IPS-18a (cell line): Measurements from ENCODE around the gene PLK4.
"Not testable (repeated sequence)": the region's sequence is repeated elsewhere in the genome, so short reads cannot be mapped to it uniquely, and the experiment has no call there.

Source experiments
- H3K27ac ChIP-seq: one replicate; pipeline ENCODE4 v1.5.1; 2013; ENCODE audit warnings: low read length
- H3K27me3 ChIP-seq: one replicate; pipeline ENCODE4 v1.6.1; 2013; ENCODE audit warnings: mild to moderate bottlenecking, low read length; ENCODE audit not compliant: control insufficient read depth, insufficient read depth
- H3K36me3 ChIP-seq: one replicate; pipeline ENCODE4 v1.6.1; 2013; ENCODE audit warnings: low read depth, low read length; ENCODE audit not compliant: control insufficient read depth
- H3K4me1 ChIP-seq: one replicate; pipeline ENCODE4 v1.6.1; 2013; ENCODE audit warnings: low read depth, low read length; ENCODE audit not compliant: control insufficient read depth
- H3K4me3 ChIP-seq: one replicate; pipeline ENCODE4 v1.5.1; 2013; ENCODE audit warnings: low read length
- H3K9ac ChIP-seq: one replicate; pipeline ENCODE4 v1.6.1; 2013; ENCODE audit warnings: mild to moderate bottlenecking, low read length, moderate library complexity
- H3K9me3 ChIP-seq: one replicate; pipeline ENCODE4 v1.6.1; 2013; ENCODE audit warnings: low read depth, low read length; ENCODE audit not compliant: control insufficient read depth

Gene PLK4

DNA sequence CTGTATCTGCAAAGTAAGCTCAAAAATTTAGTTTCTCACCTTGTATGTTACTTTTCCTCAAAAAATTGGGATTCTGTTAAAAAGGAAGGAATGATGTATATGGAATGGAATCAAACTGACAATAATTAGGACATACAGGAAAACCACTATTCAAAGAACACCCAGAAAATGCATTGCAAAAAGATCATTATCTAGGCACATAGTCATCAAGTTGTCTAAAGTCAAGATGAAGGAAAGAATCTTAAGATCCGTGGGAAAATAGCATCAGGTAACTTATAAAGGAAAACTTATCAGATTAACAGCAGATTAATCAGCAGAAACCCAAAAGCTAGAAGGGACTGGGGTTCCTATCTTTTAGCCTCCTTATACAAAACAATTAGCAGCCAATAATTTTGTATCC is 23.1 kb upstream of the PLK4 start:
- peaks cover 11% of the 10 kb centered on the region for H3K4me1 ChIP-seq
- H3K9me3 ChIP-seq, result no peaks in the 10 kb centered on the region
- no peaks in the 10 kb centered on the region for H3K36me3 ChIP-seq
- H3K27me3 ChIP-seq, result no peaks in the 10 kb centered on the region
- H3K4me3 ChIP-seq, result no peak overlapping the region
- no peak overlapping the region for H3K27ac ChIP-seq
- no peak overlapping the region for H3K9ac ChIP-seq

DNA sequence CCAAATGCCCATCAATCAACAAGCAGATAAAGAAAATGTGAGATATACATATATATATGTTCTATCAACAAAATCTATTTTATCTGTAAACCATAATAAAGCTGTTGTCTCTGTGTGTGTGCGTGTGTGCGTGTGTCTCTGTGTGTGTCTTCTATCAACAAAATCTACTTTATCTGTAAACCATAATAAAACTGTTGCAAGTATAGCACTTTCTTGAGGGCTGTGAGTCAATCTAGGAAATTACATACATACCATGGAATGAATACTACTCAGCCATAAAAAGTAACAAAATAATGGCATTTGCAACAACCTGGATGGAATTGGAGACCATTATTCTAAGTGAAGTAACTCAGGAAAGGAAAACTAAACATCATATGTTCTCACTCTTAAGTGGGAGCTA is 12.5 kb upstream of the PLK4 start:
- Histone ChIP-seq H3K27me3 (no peaks in the 10 kb centered on the region), H3K9me3 (no peaks in the 10 kb centered on the region), H3K27ac (no peak overlapping the region), H3K36me3 (no peaks in the 10 kb centered on the region), H3K4me3 (no peak overlapping the region), H3K4me1 (no peaks in the 10 kb centered on the region), H3K9ac (no peak overlapping the region)

DNA sequence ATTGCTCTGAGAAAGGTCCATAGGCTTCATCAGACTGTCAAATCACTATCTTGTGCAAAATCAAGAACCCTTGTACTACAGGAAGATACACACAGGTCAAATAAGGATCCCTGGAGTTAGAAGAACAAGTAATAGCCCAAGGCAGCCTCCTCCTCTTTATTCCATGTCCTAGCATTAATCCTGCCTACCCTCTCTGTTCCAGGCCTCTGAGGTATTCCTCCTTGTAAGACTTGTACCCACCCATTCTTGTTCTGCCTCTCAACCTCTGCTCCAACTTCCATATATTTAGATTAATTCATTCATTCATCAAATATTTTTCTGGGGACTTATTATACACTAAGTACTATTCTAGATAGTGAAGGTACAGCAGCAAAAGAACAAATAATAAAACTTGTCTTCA is 10.4 kb upstream of the PLK4 start:
- no peaks in the 10 kb centered on the region for H3K9me3 ChIP-seq
- H3K27me3 ChIP-seq, result no peaks in the 10 kb centered on the region
- no peaks in the 10 kb centered on the region for H3K36me3 ChIP-seq
- no peaks in the 10 kb centered on the region for H3K4me1 ChIP-seq
- H3K9ac ChIP-seq, result no peak overlapping the region
- H3K27ac ChIP-seq, result no peak overlapping the region
- no peak overlapping the region for H3K4me3 ChIP-seq

DNA sequence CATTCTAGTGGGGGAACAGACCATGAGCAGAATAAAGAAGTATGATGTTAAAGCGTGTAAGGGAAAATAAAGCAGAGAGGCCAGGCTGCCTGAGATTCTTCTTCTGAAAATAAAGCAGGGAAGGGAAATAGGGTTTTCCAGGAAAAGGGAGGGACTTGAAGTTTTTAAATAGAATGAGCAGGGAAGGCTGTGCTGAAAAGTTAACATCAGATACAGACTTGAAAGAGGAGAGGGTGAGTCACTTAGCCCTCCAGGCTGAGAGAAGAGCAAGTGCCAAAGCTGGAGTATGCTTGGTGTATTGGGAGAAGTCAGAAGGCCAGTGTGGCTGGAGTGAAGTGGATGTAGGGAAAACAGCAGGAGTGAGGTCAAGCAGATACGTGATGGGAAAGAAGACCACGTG is 10.0 kb upstream of the PLK4 start:
- H3K36me3 ChIP-seq, result no peaks in the 10 kb centered on the region
- no peaks in the 10 kb centered on the region for H3K4me1 ChIP-seq
- no peak overlapping the region for H3K27ac ChIP-seq
- no peak overlapping the region for H3K4me3 ChIP-seq
- H3K9ac ChIP-seq, result no peak overlapping the region
- no peaks in the 10 kb centered on the region for H3K9me3 ChIP-seq
- no peaks in the 10 kb centered on the region for H3K27me3 ChIP-seq

DNA sequence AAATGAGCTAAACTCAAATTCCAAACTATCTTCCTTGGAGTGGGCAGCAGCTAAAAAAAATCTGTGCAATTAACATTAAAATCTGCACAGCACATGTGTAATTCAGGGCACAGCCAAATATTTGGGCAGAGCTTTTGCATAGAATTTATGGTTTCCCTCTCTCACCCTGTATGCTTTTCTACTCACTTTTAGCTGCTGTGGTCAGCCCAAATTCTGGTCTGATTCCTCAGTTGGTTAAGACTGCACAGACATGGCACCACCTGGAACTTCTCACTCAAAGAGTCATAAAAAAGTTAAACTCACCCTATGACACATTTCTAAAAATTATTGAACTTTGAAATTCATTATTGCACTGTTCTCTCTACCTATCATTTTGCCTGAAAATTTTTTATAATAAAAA is 4.9 kb upstream of the PLK4 start:
- Histone ChIP-seq H3K4me1 (no peaks in the 10 kb centered on the region), H3K9ac (no peak overlapping the region), H3K27me3 (no peaks in the 10 kb centered on the region), H3K36me3 (no peaks in the 10 kb centered on the region), H3K27ac (no peak overlapping the region), H3K4me3 (no peak overlapping the region), H3K9me3 (no peaks in the 10 kb centered on the region)

DNA sequence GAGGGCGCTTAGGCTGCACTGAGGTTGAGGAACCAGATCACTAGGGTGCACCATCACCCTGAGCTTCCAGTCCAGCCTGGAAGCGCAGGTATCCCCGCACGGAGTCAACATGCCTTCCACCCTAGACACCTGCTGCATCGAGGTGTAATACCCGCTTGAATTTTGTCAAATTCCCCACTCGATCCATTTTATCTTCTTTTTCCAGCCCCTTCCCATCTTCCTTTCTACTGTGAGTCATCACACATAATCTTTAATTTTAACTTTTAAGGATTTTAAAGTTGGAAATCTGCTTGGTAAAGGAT is 821 bp downstream of the PLK4 start:
- peak overlapping the region; percentile 78 for H3K4me3 ChIP-seq
- peaks cover 5% of the 10 kb centered on the region for H3K4me1 ChIP-seq
- no peaks in the 10 kb centered on the region for H3K27me3 ChIP-seq
- peak overlapping the region; percentile 96 for H3K9ac ChIP-seq
- H3K27ac ChIP-seq, result peak overlapping the region; percentile 6
- H3K9me3 ChIP-seq, result no peaks in the 10 kb centered on the region
- peaks cover 39% of the 10 kb centered on the region for H3K36me3 ChIP-seq

DNA sequence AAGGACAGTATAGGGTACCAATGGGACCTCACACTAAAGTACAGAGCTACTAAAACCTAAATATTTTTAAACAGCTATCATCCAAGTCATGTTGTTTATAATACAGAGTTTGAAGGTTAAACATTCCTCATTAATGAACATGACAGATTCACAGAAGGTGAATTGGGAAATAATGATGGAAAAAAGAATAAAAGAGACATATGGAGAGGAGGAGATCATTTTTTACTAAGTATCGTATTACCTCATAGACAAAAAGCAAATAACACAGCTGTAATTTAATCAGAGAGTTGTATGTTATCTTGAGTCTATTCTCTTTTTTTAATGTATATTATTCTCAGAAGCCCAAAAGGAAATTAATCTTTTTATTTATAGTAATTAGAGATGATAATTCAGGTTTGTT is 7.9 kb downstream of the PLK4 start:
- Histone ChIP-seq H3K27ac (no peak overlapping the region), H3K27me3 (no peaks in the 10 kb centered on the region), H3K9ac (no peak overlapping the region), H3K36me3 (peaks cover 91% of the 10 kb centered on the region), H3K4me1 (no peaks in the 10 kb centered on the region), H3K4me3 (no peak overlapping the region), H3K9me3 (no peaks in the 10 kb centered on the region)

DNA sequence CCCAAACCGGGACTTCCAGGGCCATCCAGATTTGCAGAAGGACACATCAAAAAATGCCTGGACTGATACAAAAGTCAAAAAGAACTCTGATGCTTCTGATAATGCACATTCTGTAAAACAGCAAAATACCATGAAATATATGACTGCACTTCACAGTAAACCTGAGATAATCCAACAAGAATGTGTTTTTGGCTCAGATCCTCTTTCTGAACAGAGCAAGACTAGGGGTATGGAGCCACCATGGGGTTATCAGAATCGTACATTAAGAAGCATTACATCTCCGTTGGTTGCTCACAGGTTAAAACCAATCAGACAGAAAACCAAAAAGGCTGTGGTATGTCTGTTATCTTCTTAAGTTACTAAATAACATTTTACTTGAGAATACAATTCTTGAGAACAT is 9.2 kb downstream of the PLK4 start:
- Histone ChIP-seq H3K27ac (no peak overlapping the region), H3K4me1 (no peaks in the 10 kb centered on the region), H3K27me3 (no peaks in the 10 kb centered on the region), H3K36me3 (peaks cover 90% of the 10 kb centered on the region), H3K9me3 (no peaks in the 10 kb centered on the region), H3K9ac (no peak overlapping the region), H3K4me3 (no peak overlapping the region)

DNA sequence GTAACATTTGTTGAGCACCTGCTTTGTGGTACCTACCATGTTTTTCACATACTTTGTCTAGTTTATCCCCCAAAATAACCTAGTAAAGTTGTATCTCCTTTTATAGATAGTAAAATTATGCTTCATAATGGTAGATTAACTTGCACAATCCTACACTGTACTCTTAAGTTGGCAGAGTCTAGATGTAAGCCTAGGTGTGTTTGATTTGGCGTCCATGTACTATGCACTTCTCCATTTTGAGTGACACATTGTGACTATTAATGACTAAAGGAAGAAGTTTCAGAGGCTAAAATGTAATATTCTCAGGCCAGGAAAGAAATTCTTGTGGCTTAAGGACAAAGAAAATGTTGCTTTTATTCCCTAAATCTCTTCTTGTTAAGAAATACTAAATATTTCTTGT is 15.4 kb downstream of the PLK4 start:
- Histone ChIP-seq H3K4me3 (no peak overlapping the region), H3K36me3 (peaks cover 67% of the 10 kb centered on the region), H3K9ac (no peak overlapping the region), H3K9me3 (no peaks in the 10 kb centered on the region), H3K4me1 (no peaks in the 10 kb centered on the region), H3K27me3 (no peaks in the 10 kb centered on the region), H3K27ac (no peak overlapping the region)

DNA sequence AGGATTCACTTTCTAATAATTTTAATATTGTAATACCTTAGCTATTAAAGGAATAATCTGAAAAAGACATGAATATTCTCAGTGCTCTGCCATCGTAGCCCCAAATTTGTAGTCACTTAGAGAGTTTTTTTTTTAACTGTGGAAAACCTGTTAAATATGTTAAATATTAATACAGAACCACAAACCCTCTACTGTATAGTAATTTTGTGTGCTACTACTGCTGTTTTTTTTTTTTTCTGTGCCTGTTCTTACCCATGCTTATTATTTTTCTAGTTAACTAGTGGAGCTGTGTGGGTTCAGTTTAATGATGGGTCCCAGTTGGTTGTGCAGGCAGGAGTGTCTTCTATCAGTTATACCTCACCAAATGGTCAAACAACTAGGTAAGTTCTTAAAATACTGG is 15.8 kb downstream of the PLK4 start:
- Histone ChIP-seq H3K9me3 (no peaks in the 10 kb centered on the region), H3K4me1 (no peaks in the 10 kb centered on the region), H3K9ac (no peak overlapping the region), H3K36me3 (peaks cover 65% of the 10 kb centered on the region), H3K27me3 (no peaks in the 10 kb centered on the region), H3K27ac (no peak overlapping the region), H3K4me3 (no peak overlapping the region)

DNA sequence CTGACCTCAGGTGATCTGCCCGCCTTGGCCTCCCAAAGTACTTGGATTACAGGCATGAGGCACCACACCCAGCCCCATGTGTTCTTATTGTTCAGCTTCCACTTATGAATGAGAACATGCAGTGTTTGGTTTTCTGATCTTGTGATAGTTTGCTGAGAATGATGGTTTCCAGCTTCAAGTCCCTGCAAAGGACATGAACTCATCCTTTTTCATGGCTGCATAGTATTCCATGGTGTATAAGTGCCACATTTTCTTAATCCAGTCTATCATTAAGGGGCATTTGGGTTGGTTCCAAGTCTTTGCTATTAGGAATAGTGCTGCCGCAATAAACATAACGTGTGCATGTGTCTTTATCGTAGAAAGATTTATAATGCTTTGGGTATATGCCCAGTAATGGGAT is 19.0 kb downstream of the PLK4 start:
- H3K4me1 ChIP-seq, H3K9ac ChIP-seq, H3K4me3 ChIP-seq, H3K27ac ChIP-seq, H3K27me3 ChIP-seq, H3K9me3 ChIP-seq: not testable (repeated sequence)
- H3K36me3 ChIP-seq, result peaks cover 36% of the 10 kb centered on the region

DNA sequence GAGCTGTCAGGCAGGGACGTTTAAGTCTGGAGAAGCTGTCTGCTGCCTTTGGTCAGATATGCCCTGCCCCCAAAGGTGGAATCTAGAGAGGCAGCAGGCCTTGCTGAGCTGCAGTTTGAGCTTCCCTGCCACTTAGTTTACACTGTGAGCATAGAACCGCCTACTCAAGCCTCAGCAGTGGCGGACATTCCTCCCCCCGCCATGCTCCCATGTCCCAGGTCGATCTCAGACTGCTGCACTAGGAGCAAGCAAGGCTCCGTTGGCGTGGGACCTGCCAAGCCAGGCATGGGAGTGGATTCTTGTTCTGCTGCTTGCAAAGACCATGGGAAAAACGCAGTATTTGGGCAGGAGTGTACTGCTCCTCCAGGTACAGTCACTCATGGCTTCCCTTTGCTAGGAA is 24.3 kb downstream of the PLK4 start:
- Histone ChIP-seq H3K9me3 (no peaks in the 10 kb centered on the region), H3K9ac (no peak overlapping the region), H3K4me1 (no peaks in the 10 kb centered on the region), H3K36me3 (no peaks in the 10 kb centered on the region), H3K27ac (no peak overlapping the region), H3K27me3 (no peaks in the 10 kb centered on the region), H3K4me3 (no peak overlapping the region)

DNA sequence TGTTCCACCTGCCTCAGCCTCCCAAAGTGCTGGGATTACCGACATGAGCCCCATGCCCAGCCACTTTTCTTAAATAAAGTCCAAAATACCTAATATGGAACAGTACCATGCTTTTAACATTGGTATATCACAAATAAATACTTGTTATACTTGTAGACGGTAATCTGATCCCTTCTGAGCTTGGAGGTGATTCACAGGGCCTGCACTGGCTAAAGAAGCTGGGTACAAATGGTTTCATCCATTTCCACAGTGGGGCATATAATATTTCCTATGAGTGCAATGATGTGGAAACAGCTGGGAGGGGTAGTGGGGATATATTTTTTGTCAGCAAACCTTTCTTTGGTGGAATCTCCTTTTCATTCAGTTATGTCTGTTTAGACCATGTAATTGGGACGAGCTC is 35.8 kb downstream of the PLK4 start:
- H3K9ac ChIP-seq, result no peak overlapping the region
- no peak overlapping the region for H3K27ac ChIP-seq
- H3K9me3 ChIP-seq, result no peaks in the 10 kb centered on the region
- no peak overlapping the region for H3K4me3 ChIP-seq
- H3K4me1 ChIP-seq, result no peaks in the 10 kb centered on the region
- no peaks in the 10 kb centered on the region for H3K27me3 ChIP-seq
- peaks cover 16% of the 10 kb centered on the region for H3K36me3 ChIP-seq
